CD4-positive, alpha-beta memory T cell (primary cell): ENCODE measurements around the gene ASTN2. TPM values are rescaled to one million over a fixed set of nuclear protein-coding genes. Genes with fewer than 3 reads are reported as not detected.

Experiments used
- CTCF ChIA-PET: fragments of 350-600 bp; sonication (Branson Sonifier 250); formaldehyde crosslinking; loops from one replicate; lab custom pipeline; 2021; ENCODE audit warnings: inconsistent platforms; ENCODE audit not compliant: partially characterized antibody; lab: Charles Lee
- POLR2A ChIA-PET: fragments of 350-600 bp; sonication (Branson Sonifier 250); formaldehyde crosslinking; loops from one replicate; lab custom pipeline; 2021; ENCODE audit not compliant: partially characterized antibody; lab: Charles Lee
- DNase-seq, 5 donors: peaks; one replicate each; pipeline versions ENCODE4 v3.0.0 to v3.0.0-alpha.2; 2020 to 2022; ENCODE audit warnings: mixed read lengths in 1 of 5
- H3K27ac ChIP-seq: one replicate; pipeline ENCODE4 v1.7.0; 2013; ENCODE audit warnings: low read depth, low read length
- H3K27me3 ChIP-seq: 2 replicates; pipeline ENCODE4 v1.7.0; 2013; ENCODE audit warnings: mild to moderate bottlenecking, low read length, moderate library complexity; ENCODE audit not compliant: insufficient read depth
- H3K36me3 ChIP-seq: 2 replicates; pipeline ENCODE4 v1.7.0; 2013; ENCODE audit warnings: mild to moderate bottlenecking, low read length, moderate library complexity; ENCODE audit not compliant: insufficient read depth
- H3K4me1 ChIP-seq: 2 replicates; pipeline ENCODE4 v1.7.0; 2013; ENCODE audit warnings: mild to moderate bottlenecking, low read length, moderate library complexity; ENCODE audit not compliant: insufficient read depth
- H3K4me3 ChIP-seq, 2 donors: one replicate each; pipeline ENCODE4 v1.7.0; 2013; ENCODE audit warnings: low read length in 2 of 2, mild to moderate bottlenecking in 1 of 2
- H3K9me3 ChIP-seq, 2 donors: one replicate each; pipeline ENCODE4 v1.7.0; 2013; ENCODE audit warnings: low read length in 2 of 2, control low read depth in 1 of 2; ENCODE audit not compliant: control insufficient read depth in 1 of 2
- H3K27ac Mint-ChIP-seq, 7 donors: one replicate each; pipeline ENCODE4 v1.8.0; 2020 to 2021; ENCODE audit warnings: mixed read lengths in 7 of 7, mild to moderate bottlenecking in 6 of 7, inconsistent platforms in 3 of 7, moderate library complexity in 3 of 7
- H3K27me3 Mint-ChIP-seq, 2 donors: one replicate each; pipeline ENCODE4 v1.8.0; 2020 to 2021; ENCODE audit warnings: mixed read lengths in 2 of 2
- H3K36me3 Mint-ChIP-seq, 2 donors: one replicate each; pipeline ENCODE4 v1.8.0; 2020 to 2021; ENCODE audit warnings: mixed read lengths in 2 of 2, inconsistent platforms in 1 of 2, mild to moderate bottlenecking in 1 of 2
- H3K4me1 Mint-ChIP-seq, 4 donors: one replicate each; pipeline ENCODE4 v1.8.0; 2020 to 2021; ENCODE audit warnings: mixed read lengths in 4 of 4, mild to moderate bottlenecking in 1 of 4
- H3K4me3 Mint-ChIP-seq, 8 donors: one replicate each; pipeline ENCODE4 v1.8.0; 2020 to 2021; ENCODE audit warnings: mixed read lengths in 8 of 8, mild to moderate bottlenecking in 7 of 8, moderate library complexity in 6 of 8, inconsistent platforms in 3 of 8
- H3K9me3 Mint-ChIP-seq, 8 donors: one replicate each; pipeline ENCODE4 v1.8.0; 2020 to 2021; ENCODE audit warnings: mixed read lengths in 8 of 8, mild to moderate bottlenecking in 5 of 8, inconsistent platforms in 3 of 8, moderate library complexity in 1 of 8
- intact Hi-C: fragments of 100-400 bp; cut with micrococcal nuclease; formaldehyde crosslinking; loops from one replicate; pipeline ENCODE4 v1.15.1; 2023
- polyA plus RNA-seq, 2 donors: library from polyadenylated mRNA; unstranded; fragments of 300-500 nt; fragmentation: Illumina TruSeq; gene quantifications; one replicate each; pipeline ENCODE4 v1.2.3, GENCODE V29; 2021
- total RNA-seq, 2 experiments: library from RNA; stranded (reverse); gene quantifications; one replicate each; pipeline ENCODE4 v1.2.3, GENCODE V29; 2021

Gene ASTN2
- total and polyA plus RNA-seq, 4 experiments from 2014 or later: 2.7 to 5.9 (median 4.8) TPM

GRCh38 chr9:117325831-117326230, 89.0 kb downstream of the ASTN2 start:
- no peaks in the 10 kb centered on the region for H3K27me3 ChIP-seq
- Mint-ChIP-seq H3K9me3 (peaks cover 0 to 11% (median 3%) of the 10 kb centered on the region in 8 donors), H3K27ac (no peak overlapping the region), H3K4me3 (no peak overlapping the region), H3K27me3 (no peaks in the 10 kb centered on the region), H3K4me1 (no peaks in the 10 kb centered on the region), H3K36me3 (no peaks in the 10 kb centered on the region)
- H3K27ac ChIP-seq: no peak overlapping the region
- H3K9me3 ChIP-seq: no peaks in the 10 kb centered on the region
- H3K4me3 ChIP-seq: no peak overlapping the region
- CTCF ChIA-PET: no interaction called here
- no peaks in the 10 kb centered on the region for H3K36me3 ChIP-seq
- intact Hi-C loops: no loop called here
- POLR2A ChIA-PET: no interaction called here
- no peak for DNase-seq
- H3K4me1 ChIP-seq: no peaks in the 10 kb centered on the region

- Mint-ChIP-seq H3K27ac (no peak overlapping the region), H3K36me3 (no peaks in the 10 kb centered on the region), H3K4me3 (no peak overlapping the region), H3K9me3 (peaks cover 0 to 10% (median 3%) of the 10 kb centered on the region in 8 donors), H3K4me1 (no peaks in the 10 kb centered on the region), H3K27me3 (no peaks in the 10 kb centered on the region)
- no peak for DNase-seq
- intact Hi-C loops: no loop called here
- Histone ChIP-seq H3K27ac (no peak overlapping the region), H3K4me3 (no peak overlapping the region), H3K9me3 (no peaks in the 10 kb centered on the region), H3K36me3 (no peaks in the 10 kb centered on the region), H3K4me1 (no peaks in the 10 kb centered on the region), H3K27me3 (no peaks in the 10 kb centered on the region)
- ChIA-PET POLR2A (no interaction called here), CTCF (no interaction called here)
These were observed 89.6 kb downstream of the ASTN2 start for GRCh38 chr9:117325110-117325731.

GRCh38 chr9:117323390-117323789, 91.5 kb downstream of the ASTN2 start:
- Histone ChIP-seq H3K4me1 (no peaks in the 10 kb centered on the region), H3K36me3 (no peaks in the 10 kb centered on the region), H3K9me3 (no peaks in the 10 kb centered on the region), H3K27me3 (no peaks in the 10 kb centered on the region), H3K4me3 (no peak overlapping the region), H3K27ac (no peak overlapping the region)
- no peaks in the 10 kb centered on the region for H3K27me3 Mint-ChIP-seq
- ChIA-PET CTCF (no interaction called here), POLR2A (no interaction called here)
- no peak overlapping the region for H3K27ac Mint-ChIP-seq
- peaks cover under 1 to 6% (median 4%) of the 10 kb centered on the region in 8 donors for H3K9me3 Mint-ChIP-seq
- intact Hi-C loops: no loop called here
- H3K36me3 Mint-ChIP-seq: no peaks in the 10 kb centered on the region
- DNase-seq: no peak
- no peaks in the 10 kb centered on the region for H3K4me1 Mint-ChIP-seq
- H3K4me3 Mint-ChIP-seq: no peak overlapping the region

- Mint-ChIP-seq H3K4me1 (no peaks in the 10 kb centered on the region), H3K4me3 (no peak overlapping the region), H3K27me3 (no peaks in the 10 kb centered on the region), H3K36me3 (no peaks in the 10 kb centered on the region), H3K9me3 (peaks cover 0 to 4% (median 2%) of the 10 kb centered on the region in 8 donors), H3K27ac (no peak overlapping the region)
- CTCF ChIA-PET: no interaction called here
- Histone ChIP-seq H3K4me1 (no peaks in the 10 kb centered on the region), H3K36me3 (no peaks in the 10 kb centered on the region), H3K27ac (no peak overlapping the region), H3K27me3 (no peaks in the 10 kb centered on the region), H3K9me3 (no peaks in the 10 kb centered on the region), H3K4me3 (no peak overlapping the region)
- POLR2A ChIA-PET: no interaction called here
- intact Hi-C loops: no loop called here
- DNase-seq: no peak
These were observed 97.7 kb downstream of the ASTN2 start for GRCh38 chr9:117317192-117317591.

- Histone ChIP-seq H3K4me1 (no peaks in the 10 kb centered on the region), H3K9me3 (no peaks in the 10 kb centered on the region), H3K36me3 (no peaks in the 10 kb centered on the region), H3K4me3 (no peak overlapping the region), H3K27me3 (no peaks in the 10 kb centered on the region), H3K27ac (no peak overlapping the region)
- Mint-ChIP-seq H3K4me1 (no peaks in the 10 kb centered on the region), H3K4me3 (no peak overlapping the region), H3K36me3 (no peaks in the 10 kb centered on the region), H3K9me3 (peaks cover 0 to 4% (median 2%) of the 10 kb centered on the region in 8 donors), H3K27me3 (no peaks in the 10 kb centered on the region), H3K27ac (no peak overlapping the region)
- POLR2A ChIA-PET: no interaction called here
- DNase-seq: no peak
- CTCF ChIA-PET: no interaction called here
- intact Hi-C loops: no loop called here
These were observed 99.6 kb downstream of the ASTN2 start for GRCh38 chr9:117315236-117315635.

GRCh38 chr9:117313989-117314388, 100.9 kb downstream of the ASTN2 start:
- POLR2A ChIA-PET: no interaction called here
- CTCF ChIA-PET: no interaction called here

GRCh38 chr9:117307701-117308100, 107.2 kb downstream of the ASTN2 start:
- H3K4me1 ChIP-seq: no peaks in the 10 kb centered on the region
- no peaks in the 10 kb centered on the region for H3K27me3 ChIP-seq
- ChIA-PET CTCF (no interaction called here), POLR2A (no interaction called here)
- DNase-seq: no peak
- no peaks in the 10 kb centered on the region for H3K4me1 Mint-ChIP-seq
- no peaks in the 10 kb centered on the region for H3K9me3 ChIP-seq
- H3K36me3 Mint-ChIP-seq: no peaks in the 10 kb centered on the region
- H3K27ac ChIP-seq: no peak overlapping the region
- H3K36me3 ChIP-seq: no peaks in the 10 kb centered on the region
- H3K4me3 ChIP-seq: no peak overlapping the region
- H3K4me3 Mint-ChIP-seq: no peak overlapping the region
- no peak overlapping the region for H3K27ac Mint-ChIP-seq
- H3K9me3 Mint-ChIP-seq: peaks cover 0 to 7% (median 3%) of the 10 kb centered on the region in 8 donors
- no peaks in the 10 kb centered on the region for H3K27me3 Mint-ChIP-seq
- intact Hi-C loops: no loop called here

More at GRCh38 chr9:117313989-117314388, 100.9 kb downstream of the ASTN2 start:
- H3K27me3 ChIP-seq: no peaks in the 10 kb centered on the region
- H3K4me1 ChIP-seq: no peaks in the 10 kb centered on the region
- no peak for DNase-seq
- H3K27ac ChIP-seq: no peak overlapping the region
- H3K4me3 ChIP-seq: no peak overlapping the region
- intact Hi-C loops: no loop called here
- Mint-ChIP-seq H3K27me3 (no peaks in the 10 kb centered on the region), H3K4me3 (no peak overlapping the region), H3K27ac (no peak overlapping the region), H3K36me3 (no peaks in the 10 kb centered on the region), H3K9me3 (peaks cover 0 to 4% (median under 1%) of the 10 kb centered on the region in 8 donors), H3K4me1 (no peaks in the 10 kb centered on the region)
- H3K9me3 ChIP-seq: no peaks in the 10 kb centered on the region
- no peaks in the 10 kb centered on the region for H3K36me3 ChIP-seq
